KMS-11 (cell line): ENCODE data around the gene RASSF4.

Experiments
- H2AFZ ChIP-seq: fragments of 200-600 bp; sonication (generic); 2 replicates; pipeline ENCODE4 v1.6.1; 2016; ENCODE audit warnings: antibody characterized with exemption, mixed run types, low read depth
- H3K27ac ChIP-seq: fragments of 200-600 bp; sonication (generic); 2 replicates; pipeline ENCODE4 v1.6.1; 2016; ENCODE audit warnings: mild to moderate bottlenecking, mixed run types
- H3K27me3 ChIP-seq: fragments of 200-600 bp; sonication (generic); 2 replicates; pipeline ENCODE4 v1.6.1; 2017; ENCODE audit warnings: mild to moderate bottlenecking, low read depth, mixed run types, moderate library complexity; ENCODE audit not compliant: insufficient read depth
- H3K36me3 ChIP-seq: fragments of 200-600 bp; sonication (generic); 2 replicates; pipeline ENCODE4 v1.6.1; 2017; ENCODE audit warnings: mild to moderate bottlenecking, mixed run types; ENCODE audit not compliant: insufficient read depth
- H3K4me1 ChIP-seq: fragments of 200-600 bp; sonication (generic); 2 replicates; pipeline ENCODE4 v1.6.1; 2016; ENCODE audit warnings: mild to moderate bottlenecking, low read depth, mixed run types; ENCODE audit not compliant: poor library complexity, severe bottlenecking
- H3K4me2 ChIP-seq: fragments of 200-600 bp; sonication (generic); 2 replicates; pipeline ENCODE4 v1.7.0; 2016; ENCODE audit warnings: mild to moderate bottlenecking, mixed run types
- H3K4me3 ChIP-seq: fragments of 200-600 bp; sonication (generic); IDR thresholded peaks from 2 replicates; pipeline ENCODE4 v1.6.1; 2017; ENCODE audit warnings: low read depth, low read length, mixed read lengths; ENCODE audit not compliant: insufficient read depth
- H3K79me2 ChIP-seq: fragments of 200-600 bp; sonication (generic); 2 replicates; pipeline ENCODE4 v1.6.1; 2016; ENCODE audit warnings: low read depth, mixed run types; ENCODE audit not compliant: insufficient read depth
- H3K9ac ChIP-seq: fragments of 200-600 bp; sonication (generic); 2 replicates; pipeline ENCODE4 v1.6.1; 2016; ENCODE audit warnings: mild to moderate bottlenecking, mixed run types
- H4K20me1 ChIP-seq: fragments of 200-600 bp; sonication (generic); 2 replicates; pipeline ENCODE4 v1.6.1; 2016; ENCODE audit warnings: mild to moderate bottlenecking, mixed run types; ENCODE audit not compliant: insufficient read depth
- CTCF ChIP-seq: fragments of 200-600 bp; sonication (generic); conservative IDR thresholded peaks from 2 replicates; pipeline ENCODE4 v1.6.1; 2017; ENCODE audit warnings: low read depth, mild to moderate bottlenecking, antibody characterized with exemption, low read length, moderate library complexity, mixed read lengths

Gene RASSF4

GRCh38 chr10:44954962-44955361 lies 4.6 kb upstream of the RASSF4 start:
- TF ChIP-seq CTCF, result no peak
- no peak overlapping the region for H3K4me2 ChIP-seq

GRCh38 chr10:44955413-44956070 lies 4.1 kb upstream of the RASSF4 start:
- TF ChIP-seq CTCF, result no peak
- H3K27ac ChIP-seq, result no peak overlapping the region
- peaks cover 13% of the 10 kb centered on the region for H3K4me1 ChIP-seq
- H3K4me3 ChIP-seq, result no peak overlapping the region
- H4K20me1 ChIP-seq, result no peaks in the 10 kb centered on the region
- H2AFZ ChIP-seq, result no peak overlapping the region
- peaks cover 31% of the 10 kb centered on the region for H3K79me2 ChIP-seq
- no peak overlapping the region for H3K4me2 ChIP-seq
- no peaks in the 10 kb centered on the region for H3K36me3 ChIP-seq
- no peaks in the 10 kb centered on the region for H3K27me3 ChIP-seq
- no peak overlapping the region for H3K9ac ChIP-seq

More at GRCh38 chr10:44954962-44955361, 4.6 kb upstream of the RASSF4 start:
- H4K20me1 ChIP-seq, result no peaks in the 10 kb centered on the region
- H2AFZ ChIP-seq, result no peak overlapping the region
- peaks cover 25% of the 10 kb centered on the region for H3K79me2 ChIP-seq
- H3K36me3 ChIP-seq, result no peaks in the 10 kb centered on the region
- H3K4me1 ChIP-seq, result peaks cover 13% of the 10 kb centered on the region
- no peaks in the 10 kb centered on the region for H3K27me3 ChIP-seq
- no peak overlapping the region for H3K4me3 ChIP-seq
- no peak overlapping the region for H3K27ac ChIP-seq
- H3K9ac ChIP-seq, result no peak overlapping the region

GRCh38 chr10:44956226-44956625 lies 3.4 kb upstream of the RASSF4 start:
- Histone ChIP-seq H3K4me2 (no peak overlapping the region), H3K36me3 (no peaks in the 10 kb centered on the region), H2AFZ (no peak overlapping the region), H3K4me1 (peaks cover 13% of the 10 kb centered on the region), H3K9ac (no peak overlapping the region), H3K79me2 (peaks cover 38% of the 10 kb centered on the region), H4K20me1 (no peaks in the 10 kb centered on the region), H3K4me3 (no peak overlapping the region), H3K27me3 (no peaks in the 10 kb centered on the region), H3K27ac (no peak overlapping the region)
- no peak for TF ChIP-seq CTCF

- H3K4me3 ChIP-seq, result no peak overlapping the region
- no peaks in the 10 kb centered on the region for H3K36me3 ChIP-seq
- H3K27me3 ChIP-seq, result no peaks in the 10 kb centered on the region
- H4K20me1 ChIP-seq, result no peaks in the 10 kb centered on the region
- no peak overlapping the region for H3K9ac ChIP-seq
- H3K79me2 ChIP-seq, result peaks cover 46% of the 10 kb centered on the region
- H3K4me2 ChIP-seq, result peak overlapping the region; percentile 83; the same call in 1 of the 2 replicates
- TF ChIP-seq CTCF, result no peak
- H3K27ac ChIP-seq, result no peak overlapping the region
- H2AFZ ChIP-seq, result no peak overlapping the region
- peaks cover 13% of the 10 kb centered on the region for H3K4me1 ChIP-seq
These were observed 2.6 kb upstream of the RASSF4 start for GRCh38 chr10:44956717-44957706.
